Fibroblast of the aortic adventitia (primary cell): ENCODE data around the gene SNED1. TPM values are rescaled to one million over a fixed set of nuclear protein-coding genes. Genes with fewer than 3 reads are reported as not detected.

ENCODE experiments used
- DNase-seq: peaks from one replicate; pipeline ENCODE4 v3.0.0-alpha.2; 2010; ENCODE audit warnings: low read depth
- H3K4me3 ChIP-seq: 2 replicates; pipeline ENCODE4 v1.5.1; 2011; ENCODE audit warnings: low read depth, mild to moderate bottlenecking, control low read depth, low read length, moderate library complexity
- total RNA-seq: library from RNA; depleted of rRNA; stranded (reverse); fragments of >200 nt; gene quantifications from 2 replicates; pipeline ENCODE4 v1.2.3, GENCODE V29; 2012; ENCODE audit warnings: low replicate concordance
- TF ChIP-seq, protein P1 (sequence below): IDR thresholded peaks from 2 replicates; pipeline ENCODE4 v1.5.1; 2011; ENCODE audit warnings: mild to moderate bottlenecking, low read length, control low read depth, inconsistent platforms; ENCODE audit not compliant: insufficient read depth

Gene SNED1
- total RNA-seq, 1 donor, result 77.5 TPM

DNA sequence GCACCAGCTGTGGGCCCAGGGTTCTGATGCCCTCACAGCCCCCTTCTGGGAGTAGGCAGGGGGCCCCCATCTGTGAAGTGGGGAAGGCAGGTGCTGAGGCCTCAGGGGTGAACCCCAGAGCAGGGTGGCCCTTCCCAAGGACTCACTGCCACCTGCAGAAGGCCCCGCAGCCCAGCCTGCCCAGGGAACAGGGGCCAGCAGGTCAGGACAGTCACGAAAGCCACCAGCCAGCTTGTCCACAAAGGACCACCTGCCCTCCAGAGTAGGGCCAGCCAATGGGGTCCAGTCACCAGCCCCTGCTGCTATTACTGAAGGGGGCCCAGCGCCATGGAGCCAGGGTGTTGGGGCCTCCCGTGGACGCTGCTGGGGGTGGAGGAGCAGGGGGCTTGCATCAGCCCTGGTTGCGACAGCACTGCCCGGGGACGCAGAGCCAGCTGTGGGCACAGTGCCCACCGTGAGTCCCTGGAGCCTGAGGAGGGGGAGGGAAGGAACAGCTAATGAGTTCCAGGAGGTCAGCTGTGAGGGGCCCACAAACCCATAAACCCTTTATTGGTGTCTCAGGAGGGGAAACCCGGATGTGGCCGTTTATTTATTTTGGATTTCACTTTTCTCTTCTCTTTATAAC is 11.5 kb upstream of the SNED1 start:
- peak; percentile 88 for DNase-seq
- no peak overlapping the region for H3K4me3 ChIP-seq
- TF ChIP-seq, protein P1, sequence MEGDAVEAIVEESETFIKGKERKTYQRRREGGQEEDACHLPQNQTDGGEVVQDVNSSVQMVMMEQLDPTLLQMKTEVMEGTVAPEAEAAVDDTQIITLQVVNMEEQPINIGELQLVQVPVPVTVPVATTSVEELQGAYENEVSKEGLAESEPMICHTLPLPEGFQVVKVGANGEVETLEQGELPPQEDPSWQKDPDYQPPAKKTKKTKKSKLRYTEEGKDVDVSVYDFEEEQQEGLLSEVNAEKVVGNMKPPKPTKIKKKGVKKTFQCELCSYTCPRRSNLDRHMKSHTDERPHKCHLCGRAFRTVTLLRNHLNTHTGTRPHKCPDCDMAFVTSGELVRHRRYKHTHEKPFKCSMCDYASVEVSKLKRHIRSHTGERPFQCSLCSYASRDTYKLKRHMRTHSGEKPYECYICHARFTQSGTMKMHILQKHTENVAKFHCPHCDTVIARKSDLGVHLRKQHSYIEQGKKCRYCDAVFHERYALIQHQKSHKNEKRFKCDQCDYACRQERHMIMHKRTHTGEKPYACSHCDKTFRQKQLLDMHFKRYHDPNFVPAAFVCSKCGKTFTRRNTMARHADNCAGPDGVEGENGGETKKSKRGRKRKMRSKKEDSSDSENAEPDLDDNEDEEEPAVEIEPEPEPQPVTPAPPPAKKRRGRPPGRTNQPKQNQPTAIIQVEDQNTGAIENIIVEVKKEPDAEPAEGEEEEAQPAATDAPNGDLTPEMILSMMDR, result no peak

DNA sequence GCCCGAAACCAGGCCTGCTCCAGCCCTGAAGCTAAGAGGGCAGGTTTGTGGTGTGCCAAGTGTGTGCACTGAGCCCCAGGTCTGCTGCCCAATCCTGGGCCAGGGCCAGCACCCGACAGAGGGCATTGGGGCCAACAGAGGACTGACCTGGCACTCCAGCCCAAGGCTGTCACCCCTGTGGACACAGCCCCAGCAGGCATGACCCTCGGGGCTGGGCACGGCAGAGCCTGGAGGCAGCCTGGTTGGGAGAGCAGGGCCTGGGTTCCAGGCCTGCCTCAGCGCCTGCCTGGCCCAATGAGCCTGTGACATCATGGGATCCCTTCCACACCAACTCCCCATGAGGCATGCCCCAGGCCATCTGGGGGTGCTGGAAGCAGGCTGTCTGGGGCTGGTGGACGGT is 10.8 kb upstream of the SNED1 start:
- TF ChIP-seq, protein P1, result no peak
- H3K4me3 ChIP-seq, result no peak overlapping the region
- DNase-seq, result no peak

DNA sequence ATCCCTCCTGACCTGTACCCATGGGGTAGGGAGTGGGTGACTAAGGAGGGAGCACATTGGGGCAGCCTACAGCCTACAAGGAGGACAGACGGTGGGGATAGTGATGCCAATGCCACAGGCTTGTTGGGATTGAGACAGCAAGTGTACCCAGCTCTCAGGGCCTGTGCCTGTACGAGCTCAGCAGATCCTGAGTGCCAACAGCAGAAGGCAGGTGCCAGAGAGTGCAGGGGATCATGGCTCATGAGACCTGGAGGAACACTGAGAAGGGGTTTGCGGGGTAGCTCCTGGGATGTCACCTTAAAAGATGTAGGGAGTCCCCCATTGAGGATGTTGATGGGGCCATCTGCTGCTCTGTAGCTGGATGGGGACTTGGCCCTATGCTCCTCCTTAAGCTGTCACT is 10.3 kb upstream of the SNED1 start:
- TF ChIP-seq, protein P1, result no peak
- DNase-seq, result peak; percentile 44
- no peak overlapping the region for H3K4me3 ChIP-seq

DNA sequence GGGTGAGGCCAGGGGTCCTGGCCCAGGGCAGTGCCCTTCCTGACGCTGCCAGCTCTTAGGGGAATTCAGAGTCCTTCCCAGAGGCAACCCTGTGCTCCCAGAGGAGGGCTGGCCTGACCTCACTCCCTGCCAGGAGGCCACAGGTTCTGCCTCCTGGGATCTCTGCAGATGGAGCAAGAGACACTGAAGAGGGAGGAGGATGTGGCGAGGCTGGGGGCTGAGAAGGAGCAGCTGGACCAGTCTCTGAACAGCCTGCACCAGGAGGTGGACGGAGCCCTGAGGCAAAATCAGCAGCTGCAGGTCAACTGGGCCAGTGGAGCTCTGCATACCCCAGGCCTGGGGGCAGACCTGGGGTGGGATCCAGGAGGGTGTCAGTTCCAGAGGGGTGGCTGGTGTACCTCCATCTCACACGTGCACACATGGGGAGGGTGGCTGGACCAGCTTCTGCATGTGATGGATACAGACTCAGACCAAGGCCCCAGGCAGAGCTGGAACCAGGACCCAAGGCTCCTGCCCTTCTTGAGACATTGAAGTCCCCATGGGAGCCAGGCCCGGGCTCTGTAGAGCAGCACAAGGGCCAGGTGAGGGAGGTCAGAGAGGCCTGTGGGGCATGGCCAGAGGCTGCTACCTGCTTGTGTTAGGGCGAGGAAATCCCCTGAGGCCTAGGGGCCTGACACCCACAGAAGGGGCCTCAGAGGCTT is 9.7 kb upstream of the SNED1 start:
- no peak for DNase-seq
- TF ChIP-seq, protein P1, result no peak
- no peak overlapping the region for H3K4me3 ChIP-seq

DNA sequence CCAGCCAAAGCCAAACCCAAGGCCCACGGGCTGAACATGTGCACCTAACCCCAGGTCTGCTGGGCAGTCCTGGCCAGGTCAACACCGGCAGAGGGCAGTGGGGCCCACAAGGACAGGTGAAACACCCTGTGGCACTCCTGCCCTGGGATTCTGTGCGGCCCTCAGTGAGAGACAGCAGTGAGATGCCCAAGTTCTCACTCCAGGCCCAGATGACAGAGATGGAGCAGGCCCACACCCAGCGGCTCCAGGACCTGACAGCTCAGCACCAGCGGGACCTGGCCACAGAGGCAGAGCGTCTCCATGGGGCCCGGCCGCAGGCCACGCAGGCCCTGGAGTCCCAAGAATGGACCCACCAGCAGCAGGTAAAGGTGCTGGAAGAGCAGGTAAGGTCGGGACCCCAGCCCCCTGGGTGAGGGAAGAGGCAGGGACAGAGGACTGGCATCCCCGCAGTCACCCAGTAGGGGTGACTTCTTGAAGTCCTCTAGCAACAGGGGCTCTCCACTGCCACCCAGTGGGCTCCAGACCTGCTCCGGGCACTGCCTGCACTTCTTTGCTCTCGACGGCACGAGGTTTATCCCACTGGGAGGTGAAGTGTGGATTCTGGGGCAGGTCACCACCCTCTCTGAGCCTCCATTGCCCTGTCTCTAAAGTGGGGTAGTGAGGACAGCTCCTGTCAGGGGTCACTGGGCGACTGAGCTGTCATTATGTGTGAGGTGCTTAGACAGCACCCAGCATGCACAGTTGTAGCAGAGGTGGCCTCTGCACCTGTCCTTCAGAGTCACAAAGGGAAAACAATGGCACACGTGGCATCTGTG is 8.8 kb upstream of the SNED1 start:
- H3K4me3 ChIP-seq, result no peak overlapping the region
- TF ChIP-seq, protein P1, result peak; percentile 59
- DNase-seq, result peak; percentile 30

DNA sequence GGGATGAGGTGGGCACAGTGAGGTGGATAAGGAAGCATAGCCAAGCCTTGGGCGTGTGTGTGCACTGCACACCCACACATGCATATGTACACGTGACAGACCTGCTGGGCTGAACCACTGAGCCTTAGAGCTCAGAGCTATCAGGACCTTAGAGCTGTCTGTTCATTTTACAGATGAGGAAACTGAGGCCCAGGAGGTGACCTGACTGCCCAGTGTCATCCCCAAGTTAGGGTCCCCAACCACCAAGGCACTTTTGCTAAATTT is 8.2 kb upstream of the SNED1 start:
- TF ChIP-seq, protein P1, result no peak
- no peak overlapping the region for H3K4me3 ChIP-seq
- DNase-seq, result no peak
